RWPE2 (cell line): ENCODE measurements around the gene SLC52A3.
"Not testable (repeated sequence)": the region's sequence is repeated elsewhere in the genome, so short reads cannot be mapped to it uniquely, and the experiment has no call there.

Source experiments
- ATAC-seq: fragments of 200-7000 bp; cut with Tn5 transposase; 3 replicates; pipeline ENCODE4 v1.9.1; 2021; ENCODE audit warnings: low read depth
- DNase-seq: peaks from one replicate; pipeline ENCODE4 v3.0.0-alpha.2; 2020; ENCODE audit warnings: low spot score
- H3K27ac ChIP-seq: fragments of 450-650 bp; 2 replicates; pipeline ENCODE4 v1.5.1; 2017; ENCODE audit warnings: mild to moderate bottlenecking; ENCODE audit not compliant: poor library complexity, severe bottlenecking
- H3K27me3 ChIP-seq: fragments of 250-450 bp; sonication (Bioruptor Pico); 2 replicates; pipeline ENCODE4 v1.5.1; 2021; ENCODE audit warnings: mild to moderate bottlenecking, moderate library complexity; ENCODE audit not compliant: insufficient read depth, poor library complexity, severe bottlenecking
- H3K36me3 ChIP-seq: fragments of 250-450 bp; sonication (Bioruptor Pico); 2 replicates; pipeline ENCODE4 v1.5.1; 2020; ENCODE audit warnings: low read depth, mild to moderate bottlenecking, moderate library complexity
- H3K4me1 ChIP-seq: fragments of 250-450 bp; sonication (Bioruptor Pico); 2 replicates; pipeline ENCODE4 v1.5.1; 2021; ENCODE audit warnings: mild to moderate bottlenecking, moderate library complexity; ENCODE audit not compliant: insufficient read depth, poor library complexity, severe bottlenecking
- H3K4me3 ChIP-seq: fragments of 250-450 bp; sonication (Bioruptor Pico); 2 replicates; pipeline ENCODE4 v1.5.1; 2021; ENCODE audit warnings: mild to moderate bottlenecking, moderate library complexity; ENCODE audit not compliant: severe bottlenecking
- H3K9me3 ChIP-seq: fragments of 250-450 bp; sonication (Bioruptor Pico); 2 replicates; pipeline ENCODE4 v1.5.1; 2021; ENCODE audit warnings: mild to moderate bottlenecking, moderate library complexity; ENCODE audit not compliant: severe bottlenecking
- CTCF ChIP-seq: fragments of 450-650 bp; IDR thresholded peaks from one replicate; pipeline ENCODE4 v1.5.1; 2017; ENCODE audit warnings: mild to moderate bottlenecking, moderate library complexity; ENCODE audit not compliant: poor library complexity, severe bottlenecking

The SLC52A3 gene

GRCh38 chr20:731891-732560, 36.3 kb downstream of the SLC52A3 start:
- Histone ChIP-seq H3K4me1 (no peaks in the 10 kb centered on the region), H3K27ac (no peak overlapping the region), H3K4me3 (no peak overlapping the region), H3K36me3 (no peaks in the 10 kb centered on the region), H3K27me3 (peaks cover 29% of the 10 kb centered on the region), H3K9me3 (no peaks in the 10 kb centered on the region)
- ATAC-seq, result no peak
- TF ChIP-seq CTCF, result no peak
- DNase-seq, result no peak

GRCh38 chr20:730005-730404, 38.3 kb downstream of the SLC52A3 start:
- no peak for ATAC-seq

GRCh38 chr20:728256-728944, 39.9 kb downstream of the SLC52A3 start:
- no peak for DNase-seq

More at GRCh38 chr20:730005-730404, 38.3 kb downstream of the SLC52A3 start:
- TF ChIP-seq CTCF, result no peak
- H3K9me3 ChIP-seq, result no peaks in the 10 kb centered on the region
- no peak overlapping the region for H3K27ac ChIP-seq
- H3K36me3 ChIP-seq, result no peaks in the 10 kb centered on the region
- no peak overlapping the region for H3K4me3 ChIP-seq
- no peak for DNase-seq
- no peaks in the 10 kb centered on the region for H3K4me1 ChIP-seq
- peaks cover 44% of the 10 kb centered on the region for H3K27me3 ChIP-seq

GRCh38 chr20:726160-726559, 42.1 kb downstream of the SLC52A3 start:
- H3K27ac ChIP-seq, result no peak overlapping the region
- no peak for TF ChIP-seq CTCF
- H3K9me3 ChIP-seq, result no peaks in the 10 kb centered on the region
- no peak overlapping the region for H3K4me3 ChIP-seq
- H3K4me1 ChIP-seq, result no peaks in the 10 kb centered on the region
- no peaks in the 10 kb centered on the region for H3K36me3 ChIP-seq
- DNase-seq, result no peak
- ATAC-seq, result no peak
- H3K27me3 ChIP-seq, result peaks cover 44% of the 10 kb centered on the region

More at GRCh38 chr20:728256-728944, 39.9 kb downstream of the SLC52A3 start:
- H3K27me3 ChIP-seq, result peaks cover 44% of the 10 kb centered on the region
- H3K9me3 ChIP-seq, result no peaks in the 10 kb centered on the region
- H3K4me1 ChIP-seq, result no peaks in the 10 kb centered on the region
- peak; percentile 77 for TF ChIP-seq CTCF
- H3K36me3 ChIP-seq, result no peaks in the 10 kb centered on the region
- H3K4me3 ChIP-seq, result peak overlapping the region; percentile 12
- no peak overlapping the region for H3K27ac ChIP-seq
- peak; percentile 78 for ATAC-seq

GRCh38 chr20:725491-725890, 42.8 kb downstream of the SLC52A3 start:
- H3K27me3 ChIP-seq, result peaks cover 45% of the 10 kb centered on the region

GRCh38 chr20:724797-725196, 43.5 kb downstream of the SLC52A3 start:
- peaks cover 46% of the 10 kb centered on the region for H3K27me3 ChIP-seq
- H3K9me3 ChIP-seq, ATAC-seq, H3K4me3 ChIP-seq, H3K4me1 ChIP-seq, H3K27ac ChIP-seq, DNase-seq, H3K36me3 ChIP-seq: not testable (repeated sequence)

More at GRCh38 chr20:725491-725890, 42.8 kb downstream of the SLC52A3 start:
- H3K27ac ChIP-seq, result no peak overlapping the region
- no peaks in the 10 kb centered on the region for H3K9me3 ChIP-seq
- no peaks in the 10 kb centered on the region for H3K36me3 ChIP-seq
- DNase-seq (no peak), ATAC-seq (no peak)
- H3K4me3 ChIP-seq, result no peak overlapping the region
- no peaks in the 10 kb centered on the region for H3K4me1 ChIP-seq
- TF ChIP-seq CTCF, result no peak
